Measurements from ENCODE around the gene PPP1R3F.
"Not testable (repeated sequence)": the region's sequence is repeated elsewhere in the genome, so short reads cannot be mapped to it uniquely, and the experiment has no call there.

GRCh38 chrX:49330421-49330820 is 60.8 kb downstream of the PPP1R3F start:
- not testable (repeated sequence) for TF ChIP-seq POLR2A (IDR thresholded peaks at IDR 0.05; ENCODE audit: low read length); CTCF (IDR thresholded peaks at IDR 0.05)
